Stimulated activated CD8-positive, alpha-beta memory T cell treated with anti-CD3 and anti-CD28 coated beads, Interleukin-7, amount 100 ng/mL, for 1 hour (primary cell): ENCODE results near the gene GRIN3B.
A peak's percentile ranks its signal among the peaks of the same experiment; 100 is the strongest.
"Not testable (repeated sequence)": the region's sequence is repeated elsewhere in the genome, so short reads cannot be mapped to it uniquely, and the experiment has no call there.

Experiments used
- DNase-seq, 2 donors: peaks; one replicate each; pipeline ENCODE4 v3.0.0-alpha.2; 2020; ENCODE audit warnings: low read depth in 2 of 2

Gene GRIN3B

GRCh38 chr19:1000095-1000494, at the start of gene GRIN3B:
Gene GRIN3B (plus strand): TSS chr19:1000419. CDS start chr19:1000438, 19 bp downstream.
- DNase-seq, result peak in 1 of 2 donors; percentile 39

DNA sequence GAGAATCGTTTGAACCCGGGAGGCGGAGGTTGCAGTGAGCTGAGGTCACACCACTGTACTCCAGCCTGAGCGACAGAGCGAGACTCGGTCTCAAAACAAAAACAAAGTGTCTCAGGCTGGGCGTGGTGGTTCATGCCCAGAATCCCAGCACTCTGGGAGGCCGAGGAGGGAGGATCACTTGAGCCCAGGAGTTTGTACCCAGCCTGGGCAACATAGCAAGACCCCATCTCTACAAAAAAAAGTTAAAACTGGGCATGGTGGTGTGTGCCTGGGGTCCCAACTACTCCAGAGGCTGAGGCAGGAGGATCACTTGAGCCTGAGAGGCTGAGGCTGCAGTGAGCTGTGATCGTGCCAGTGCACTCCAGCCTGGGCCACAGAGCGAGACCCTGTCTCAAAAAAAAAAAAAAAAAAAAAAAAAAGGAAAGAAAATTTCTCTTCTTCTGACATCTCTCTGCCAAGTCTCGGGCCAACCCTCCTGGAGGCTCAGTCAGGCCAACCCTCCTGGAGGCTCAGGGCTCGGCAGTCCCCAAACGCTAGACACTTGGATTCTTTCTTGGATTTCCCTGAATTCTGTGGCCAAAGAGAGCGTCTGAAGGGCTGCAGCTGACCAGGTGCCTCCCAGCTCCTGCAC, 48.1 kb upstream of the GRIN3B start:
- DNase-seq, result no peak

DNA sequence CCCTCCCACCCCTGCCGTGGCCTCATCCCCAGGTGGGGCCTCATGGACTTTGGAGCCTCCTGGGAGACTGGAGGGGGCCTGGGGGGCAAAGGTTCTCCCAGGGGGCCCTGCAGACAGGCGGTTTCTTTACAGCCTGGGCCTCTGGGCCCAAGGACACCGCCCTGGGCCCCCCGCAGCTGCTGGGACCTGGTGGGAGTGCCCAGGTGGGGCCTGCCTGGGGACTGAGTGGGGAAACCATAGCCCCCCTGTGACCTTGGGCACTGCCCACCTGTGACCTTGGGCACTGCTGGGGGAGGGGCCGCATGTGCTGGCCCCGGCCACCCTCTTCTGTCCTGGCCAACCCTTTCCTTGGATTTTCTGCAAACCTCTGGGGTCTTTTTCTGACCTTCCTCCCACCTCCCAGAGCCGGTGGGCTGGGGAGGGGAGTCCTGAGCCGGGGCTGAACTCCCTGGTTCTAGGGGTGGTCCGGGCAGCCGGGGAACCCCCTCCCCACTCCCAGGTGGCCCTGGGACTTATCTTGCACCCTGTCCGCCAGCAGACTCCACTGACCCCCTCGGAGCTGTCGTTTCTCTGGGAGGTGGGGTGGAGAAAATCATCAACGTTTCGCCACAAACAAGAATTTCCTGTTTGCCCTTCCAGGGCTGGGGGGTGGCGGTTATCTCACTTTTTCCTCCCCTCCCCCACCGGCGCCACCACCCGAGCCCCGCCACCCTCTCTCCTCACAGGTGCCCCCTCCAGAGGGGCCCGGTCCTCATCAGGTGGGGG, 47.4 kb upstream of the GRIN3B start:
- no peak for DNase-seq

DNA sequence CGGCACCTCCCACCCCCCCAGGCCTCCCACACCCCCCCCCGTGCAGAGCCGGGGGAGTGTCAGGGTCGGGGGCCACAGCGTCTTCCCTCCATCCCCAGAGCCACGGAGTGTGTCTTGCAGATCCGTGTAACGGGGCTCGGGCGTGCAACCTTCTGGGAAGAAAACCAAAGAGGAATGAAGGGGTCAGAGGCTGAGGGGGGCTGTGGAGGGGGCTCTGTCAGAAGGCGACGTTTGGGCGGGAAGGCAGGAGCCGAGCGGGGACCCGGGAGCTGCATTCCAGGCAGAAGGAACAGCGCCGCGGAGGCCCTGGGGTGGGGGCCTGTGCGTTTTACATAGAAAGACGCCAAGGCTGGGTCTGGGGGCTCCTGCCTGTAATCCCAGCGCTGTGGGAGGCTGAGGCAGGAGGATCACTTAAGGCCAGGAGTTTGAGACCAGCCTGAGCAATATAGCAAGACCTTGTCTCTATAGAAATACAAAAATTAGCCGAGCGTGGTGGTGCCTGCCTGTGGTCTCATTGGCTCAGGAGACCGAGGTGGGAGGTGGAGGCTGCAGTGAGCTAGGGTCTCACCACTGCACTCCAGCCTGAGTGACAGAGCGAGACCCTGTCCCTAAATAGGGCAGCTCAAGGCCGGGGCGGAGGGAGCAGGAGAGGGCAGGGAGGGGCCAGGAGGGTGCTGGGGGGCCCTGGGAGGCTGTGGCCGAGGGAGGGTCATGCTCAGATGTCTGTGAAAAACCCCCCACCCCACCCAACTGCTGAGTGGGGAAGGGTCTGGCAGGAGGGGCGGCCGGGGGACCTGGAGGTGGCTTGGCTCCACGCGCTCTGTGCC, 46.6 kb upstream of the GRIN3B start:
- no peak for DNase-seq

DNA sequence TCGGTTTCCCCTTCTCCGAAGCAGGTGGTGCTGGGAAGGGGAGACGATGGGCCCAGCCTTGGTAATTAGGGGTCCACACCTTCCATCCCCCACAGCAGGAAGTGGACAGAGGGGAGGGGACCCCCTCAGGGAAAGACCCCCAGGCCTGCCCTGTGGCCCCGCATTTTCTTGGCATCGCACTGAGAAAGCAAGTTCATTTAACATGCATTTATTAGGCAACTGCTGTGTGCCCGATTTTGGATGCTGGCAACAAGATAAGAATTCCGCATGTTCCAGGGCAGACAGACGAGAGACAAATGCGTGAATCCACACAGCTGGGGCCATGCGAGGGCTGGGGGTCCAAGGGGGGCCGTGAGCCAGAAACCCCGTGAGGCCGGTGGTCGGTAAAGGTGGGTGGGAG, 45.9 kb upstream of the GRIN3B start:
- DNase-seq, result no peak

GRCh38 chr19:954672-955494, 45.3 kb upstream of the GRIN3B start:
- DNase-seq, result no peak

DNA sequence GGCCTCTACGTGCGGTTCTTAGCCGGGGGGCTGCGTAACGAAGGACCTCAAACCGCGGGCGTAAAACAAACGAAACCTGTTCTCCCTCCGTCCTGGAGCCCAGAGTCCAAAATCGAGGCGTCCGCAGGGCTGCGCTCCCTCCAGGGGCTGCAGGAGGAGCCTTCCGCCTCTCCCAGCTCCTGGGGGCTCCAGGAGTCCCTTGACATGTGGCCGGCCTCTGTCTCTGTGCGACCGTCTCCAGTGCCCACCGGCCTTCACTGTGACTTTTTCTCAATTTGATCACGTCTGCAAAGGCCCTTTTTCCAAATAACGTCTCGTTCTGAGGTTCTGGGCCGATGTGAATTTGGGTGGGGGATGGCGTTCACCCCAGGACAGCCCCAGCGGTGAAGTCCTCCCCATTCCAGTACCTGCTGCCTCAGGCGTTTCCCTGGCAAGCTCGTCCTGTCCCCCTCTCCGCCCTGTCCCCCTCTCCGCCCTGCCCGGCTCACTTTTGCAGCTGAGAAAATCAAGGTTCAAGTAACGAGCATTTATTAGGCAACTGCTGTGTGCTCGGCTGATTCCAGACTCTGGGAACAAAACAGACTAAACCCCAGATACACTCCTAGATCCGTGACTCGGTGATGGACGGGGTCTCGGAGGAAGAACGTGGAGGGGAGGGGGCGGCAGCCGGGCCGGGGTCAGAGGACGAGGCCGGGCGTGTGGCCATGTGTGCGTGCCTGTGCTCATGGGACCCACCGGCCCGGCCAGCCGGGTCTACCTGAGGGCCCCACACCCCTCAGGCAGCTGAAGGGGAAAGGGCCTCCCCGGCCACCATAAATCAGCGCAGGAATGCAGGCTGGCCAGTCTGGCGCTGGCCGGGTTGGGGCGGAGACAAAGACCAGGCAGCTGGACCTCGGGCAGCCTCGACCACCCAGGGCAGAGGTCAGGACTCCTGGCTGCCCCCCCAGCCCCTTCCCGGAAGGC, 44.1 kb upstream of the GRIN3B start:
- DNase-seq, result no peak

GRCh38 chr19:956766-957440, 43.3 kb upstream of the GRIN3B start:
- no peak for DNase-seq

GRCh38 chr19:957578-957977, 42.6 kb upstream of the GRIN3B start:
- DNase-seq, result not testable (repeated sequence)

GRCh38 chr19:958967-959855, 41.0 kb upstream of the GRIN3B start:
- DNase-seq, result no peak

DNA sequence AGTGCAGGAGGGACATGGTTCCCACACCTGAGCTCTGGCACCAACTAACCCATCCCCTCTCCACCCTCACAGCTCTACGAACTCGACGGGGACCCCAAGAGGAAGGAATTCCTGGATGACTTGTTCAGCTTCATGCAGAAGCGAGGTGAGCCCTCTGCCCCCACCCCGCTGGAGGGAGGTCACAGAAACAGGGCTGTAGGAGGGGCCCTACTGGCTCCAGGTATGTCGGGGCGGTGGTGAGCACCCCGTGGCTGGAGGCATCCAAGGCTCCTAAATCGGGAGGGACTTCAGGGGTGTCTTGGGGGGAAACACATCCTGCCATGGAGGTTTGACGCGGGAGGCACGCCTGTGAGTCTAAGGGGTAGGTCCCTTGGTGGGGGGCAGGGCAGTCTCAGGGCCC, 40.2 kb upstream of the GRIN3B start:
- no peak for DNase-seq

DNA sequence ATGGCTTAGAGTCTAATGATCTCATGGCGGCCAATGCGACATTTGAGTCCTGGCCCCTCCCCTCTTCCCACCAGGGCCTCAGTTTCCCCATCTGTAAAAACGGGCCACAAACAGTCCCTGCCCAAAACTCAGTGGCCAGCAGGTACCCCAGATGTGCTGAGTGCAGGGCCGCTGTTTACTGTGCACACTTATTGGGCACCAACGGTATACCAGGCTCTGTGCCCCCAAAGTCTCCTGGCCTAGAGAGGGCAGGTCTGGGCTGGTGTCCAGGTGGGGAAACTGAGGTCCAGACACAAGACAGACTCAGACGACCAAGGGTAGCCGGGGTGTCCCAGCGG, 39.6 kb upstream of the GRIN3B start:
- no peak for DNase-seq

- DNase-seq, result no peak
Observed at GRCh38 chr19:961866-962620, 38.2 kb upstream of the GRIN3B start.

GRCh38 chr19:962683-963400, 37.4 kb upstream of the GRIN3B start:
- no peak for DNase-seq

DNA sequence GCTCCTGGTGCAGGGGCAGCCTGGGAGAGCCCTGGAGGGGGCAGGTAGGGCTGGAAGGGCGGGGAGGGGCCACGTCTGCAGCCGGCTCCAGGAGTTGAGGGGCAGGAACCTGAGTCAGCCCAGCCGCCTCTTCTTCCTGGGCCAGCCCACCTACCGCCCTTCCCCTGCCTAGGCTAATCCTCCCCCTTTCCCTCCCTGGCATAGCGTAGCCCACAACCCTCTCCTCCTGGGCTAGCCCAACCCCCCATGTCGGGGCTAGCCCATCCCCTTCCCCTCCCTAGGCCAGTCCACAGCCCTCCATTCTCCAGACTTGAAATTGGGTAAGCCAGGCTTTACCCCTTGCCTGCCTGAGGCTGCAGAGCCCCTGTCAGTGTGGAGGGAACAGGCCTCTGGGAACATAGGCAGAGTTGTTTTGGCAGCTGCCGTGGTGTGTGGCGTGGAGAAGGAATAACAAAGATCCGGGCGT, 36.7 kb upstream of the GRIN3B start:
- no peak for DNase-seq

GRCh38 chr19:964116-964520, 36.1 kb upstream of the GRIN3B start:
- no peak for DNase-seq
